ENCODE measurements around the gene ZFHX3.

- TF ChIP-seq, protein P1, sequence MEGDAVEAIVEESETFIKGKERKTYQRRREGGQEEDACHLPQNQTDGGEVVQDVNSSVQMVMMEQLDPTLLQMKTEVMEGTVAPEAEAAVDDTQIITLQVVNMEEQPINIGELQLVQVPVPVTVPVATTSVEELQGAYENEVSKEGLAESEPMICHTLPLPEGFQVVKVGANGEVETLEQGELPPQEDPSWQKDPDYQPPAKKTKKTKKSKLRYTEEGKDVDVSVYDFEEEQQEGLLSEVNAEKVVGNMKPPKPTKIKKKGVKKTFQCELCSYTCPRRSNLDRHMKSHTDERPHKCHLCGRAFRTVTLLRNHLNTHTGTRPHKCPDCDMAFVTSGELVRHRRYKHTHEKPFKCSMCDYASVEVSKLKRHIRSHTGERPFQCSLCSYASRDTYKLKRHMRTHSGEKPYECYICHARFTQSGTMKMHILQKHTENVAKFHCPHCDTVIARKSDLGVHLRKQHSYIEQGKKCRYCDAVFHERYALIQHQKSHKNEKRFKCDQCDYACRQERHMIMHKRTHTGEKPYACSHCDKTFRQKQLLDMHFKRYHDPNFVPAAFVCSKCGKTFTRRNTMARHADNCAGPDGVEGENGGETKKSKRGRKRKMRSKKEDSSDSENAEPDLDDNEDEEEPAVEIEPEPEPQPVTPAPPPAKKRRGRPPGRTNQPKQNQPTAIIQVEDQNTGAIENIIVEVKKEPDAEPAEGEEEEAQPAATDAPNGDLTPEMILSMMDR (IDR thresholded peaks at IDR 0.05; ENCODE audit: low read depth, low read length, missing input control), result no peak
- TF ChIP-seq REST (IDR thresholded peaks at IDR 0.05), result no peak
- no peak for TF ChIP-seq RAD21 (IDR thresholded peaks at IDR 0.05)
- no peak for TF ChIP-seq ZBTB33 (IDR thresholded peaks at IDR 0.05)
- no peak for TF ChIP-seq GABPA (IDR thresholded peaks at IDR 0.05 in 1 of 2, conservative IDR thresholded peaks at IDR 0.05 in 1 of 2)
- no peak for TF ChIP-seq RXRA (IDR thresholded peaks at IDR 0.05)
- TF ChIP-seq YY1 (IDR thresholded peaks at IDR 0.05), result no peak
- no peak for TF ChIP-seq TAF1 (conservative IDR thresholded peaks at IDR 0.05)
- TF ChIP-seq, protein P2, sequence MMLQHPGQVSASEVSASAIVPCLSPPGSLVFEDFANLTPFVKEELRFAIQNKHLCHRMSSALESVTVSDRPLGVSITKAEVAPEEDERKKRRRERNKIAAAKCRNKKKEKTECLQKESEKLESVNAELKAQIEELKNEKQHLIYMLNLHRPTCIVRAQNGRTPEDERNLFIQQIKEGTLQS (IDR thresholded peaks at IDR 0.05), result no peak
- no peak for TF ChIP-seq FOXA1 (IDR thresholded peaks at IDR 0.05)
These were observed 87.8 kb downstream of the ZFHX3 start for GRCh38 chr16:72960101-72960500.

All from liver (tissue), 3 donors.